ENCODE measurements around the gene RNASE7.

Gene RNASE7

DNA sequence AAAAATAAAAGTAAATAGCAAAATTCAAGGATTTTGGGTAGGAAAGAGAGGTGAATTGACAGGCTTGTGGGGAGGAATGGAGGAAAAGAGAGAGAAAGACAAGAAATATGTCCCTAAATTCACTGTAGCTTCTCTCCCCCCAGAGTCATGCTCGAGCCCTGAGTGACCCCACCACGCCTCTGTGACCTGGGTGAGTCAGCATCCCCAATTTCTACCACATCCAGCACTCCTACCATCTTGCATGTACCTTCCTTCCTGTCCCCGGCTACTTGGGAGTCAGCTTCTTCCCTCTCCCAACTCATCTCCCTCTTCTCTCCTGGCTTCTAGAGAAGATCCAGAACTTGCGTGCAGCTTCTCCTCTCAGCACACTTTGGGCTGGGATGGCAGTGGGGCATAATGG is 46.5 kb downstream of the RNASE7 start:
- Histone ChIP-seq H3K4me2 (ENCODE audit: low read depth, low read length, poor library complexity, severe bottlenecking) (no peak overlapping the region), H3K9me3 (ENCODE audit: insufficient read depth, low read length) (no peaks in the 10 kb centered on the region), H4K20me1 (ENCODE audit: low read depth, low read length) (no peaks in the 10 kb centered on the region), H3K9ac (ENCODE audit: low read length) (no peak overlapping the region), H3F3A (ENCODE audit: insufficient read depth) (no peaks in the 10 kb centered on the region), H3K9me2 (replicated peaks; ENCODE audit: insufficient read depth, low read length) (no peaks in the 10 kb centered on the region), H3K79me2 (ENCODE audit: insufficient read depth, low read length) (no peaks in the 10 kb centered on the region), H2AFZ (ENCODE audit: low read depth, low read length, severe bottlenecking) (no peak overlapping the region), H3K27ac (ENCODE audit: low read depth, low read length) (no peak overlapping the region), H3K36me3 (ENCODE audit: low read length) (no peaks in the 10 kb centered on the region), H3K4me3 (ENCODE audit: insufficient read depth, low read length, poor library complexity, severe bottlenecking) (no peak overlapping the region), H3K27me3 (ENCODE audit: low read length) (no peaks in the 10 kb centered on the region)
- TF ChIP-seq, protein P1, sequence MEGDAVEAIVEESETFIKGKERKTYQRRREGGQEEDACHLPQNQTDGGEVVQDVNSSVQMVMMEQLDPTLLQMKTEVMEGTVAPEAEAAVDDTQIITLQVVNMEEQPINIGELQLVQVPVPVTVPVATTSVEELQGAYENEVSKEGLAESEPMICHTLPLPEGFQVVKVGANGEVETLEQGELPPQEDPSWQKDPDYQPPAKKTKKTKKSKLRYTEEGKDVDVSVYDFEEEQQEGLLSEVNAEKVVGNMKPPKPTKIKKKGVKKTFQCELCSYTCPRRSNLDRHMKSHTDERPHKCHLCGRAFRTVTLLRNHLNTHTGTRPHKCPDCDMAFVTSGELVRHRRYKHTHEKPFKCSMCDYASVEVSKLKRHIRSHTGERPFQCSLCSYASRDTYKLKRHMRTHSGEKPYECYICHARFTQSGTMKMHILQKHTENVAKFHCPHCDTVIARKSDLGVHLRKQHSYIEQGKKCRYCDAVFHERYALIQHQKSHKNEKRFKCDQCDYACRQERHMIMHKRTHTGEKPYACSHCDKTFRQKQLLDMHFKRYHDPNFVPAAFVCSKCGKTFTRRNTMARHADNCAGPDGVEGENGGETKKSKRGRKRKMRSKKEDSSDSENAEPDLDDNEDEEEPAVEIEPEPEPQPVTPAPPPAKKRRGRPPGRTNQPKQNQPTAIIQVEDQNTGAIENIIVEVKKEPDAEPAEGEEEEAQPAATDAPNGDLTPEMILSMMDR (IDR thresholded peaks at IDR 0.05; ENCODE audit: insufficient read depth, low read length, poor library complexity, severe bottlenecking) = no peak
- TF ChIP-seq EZH2phosphoT487 (conservative IDR thresholded peaks at IDR 0.05; ENCODE audit: low read length) = no peak

DNA sequence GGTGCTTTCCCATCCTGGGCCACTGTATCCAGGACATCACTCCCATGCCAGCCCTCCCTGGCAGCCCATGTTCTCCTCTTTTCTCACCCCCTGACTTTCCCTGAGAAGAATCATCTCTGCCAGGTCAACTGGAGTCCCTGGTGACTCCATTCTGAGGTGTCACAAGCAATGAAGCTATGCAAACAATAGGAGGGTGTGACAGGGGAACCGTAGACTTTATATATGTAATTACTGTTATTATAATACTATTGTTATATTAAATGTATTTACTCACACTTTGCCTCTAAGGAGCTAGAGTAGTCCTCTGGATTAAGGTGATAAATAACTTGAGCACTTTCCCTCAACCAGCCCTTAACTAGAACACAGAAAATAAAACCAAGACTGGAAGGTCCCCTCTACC is 47.1 kb downstream of the RNASE7 start:
- no peak overlapping the region for H3K27ac ChIP-seq (ENCODE audit: low read depth, low read length)

DNA sequence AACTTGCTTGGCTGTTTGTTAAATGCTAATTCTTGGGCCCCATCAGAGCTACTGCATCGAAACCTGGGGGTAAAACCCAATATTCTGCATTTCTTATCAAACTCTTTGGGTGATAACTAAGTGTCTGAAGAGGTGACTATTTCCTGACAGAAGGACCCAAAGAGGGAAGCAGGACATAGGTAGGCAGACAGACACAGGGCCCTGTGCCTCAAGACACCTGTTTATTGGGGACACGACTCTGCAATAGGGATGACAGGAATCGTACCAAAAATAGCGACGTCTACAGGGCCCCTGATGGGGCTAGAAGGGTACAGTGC is 47.7 kb downstream of the RNASE7 start:
- H3K36me3 ChIP-seq (ENCODE audit: low read length) = no peaks in the 10 kb centered on the region
- no peaks in the 10 kb centered on the region for H3K27me3 ChIP-seq (ENCODE audit: low read length)
- H3K9ac ChIP-seq (ENCODE audit: low read length) = no peak overlapping the region
- H3F3A ChIP-seq (ENCODE audit: insufficient read depth) = no peaks in the 10 kb centered on the region
- H3K9me2 ChIP-seq (replicated peaks; ENCODE audit: insufficient read depth, low read length) = no peaks in the 10 kb centered on the region
- H3K9me3 ChIP-seq (ENCODE audit: insufficient read depth, low read length) = no peaks in the 10 kb centered on the region
- no peak overlapping the region for H3K4me3 ChIP-seq (ENCODE audit: insufficient read depth, low read length, poor library complexity, severe bottlenecking)
- TF ChIP-seq, protein P1 (IDR thresholded peaks at IDR 0.05; ENCODE audit: insufficient read depth, low read length, poor library complexity, severe bottlenecking) = no peak
- no peak for TF ChIP-seq EZH2phosphoT487 (conservative IDR thresholded peaks at IDR 0.05; ENCODE audit: low read length)
- H3K27ac ChIP-seq (ENCODE audit: low read depth, low read length) = no peak overlapping the region
- H3K4me2 ChIP-seq (ENCODE audit: low read depth, low read length, poor library complexity, severe bottlenecking) = no peak overlapping the region
- no peak overlapping the region for H2AFZ ChIP-seq (ENCODE audit: low read depth, low read length, severe bottlenecking)
- H3K79me2 ChIP-seq (ENCODE audit: insufficient read depth, low read length) = no peaks in the 10 kb centered on the region
- H4K20me1 ChIP-seq (ENCODE audit: low read depth, low read length) = no peaks in the 10 kb centered on the region

More for the DNA sequence above, 47.1 kb downstream of the RNASE7 start:
- H3K9me2 ChIP-seq (replicated peaks; ENCODE audit: insufficient read depth, low read length) = no peaks in the 10 kb centered on the region
- H3K36me3 ChIP-seq (ENCODE audit: low read length) = no peaks in the 10 kb centered on the region
- no peak overlapping the region for H3K4me3 ChIP-seq (ENCODE audit: insufficient read depth, low read length, poor library complexity, severe bottlenecking)
- H4K20me1 ChIP-seq (ENCODE audit: low read depth, low read length) = no peaks in the 10 kb centered on the region
- no peak overlapping the region for H3K9ac ChIP-seq (ENCODE audit: low read length)
- no peaks in the 10 kb centered on the region for H3K27me3 ChIP-seq (ENCODE audit: low read length)
- H3F3A ChIP-seq (ENCODE audit: insufficient read depth) = no peaks in the 10 kb centered on the region
- H3K4me2 ChIP-seq (ENCODE audit: low read depth, low read length, poor library complexity, severe bottlenecking) = no peak overlapping the region
- no peaks in the 10 kb centered on the region for H3K79me2 ChIP-seq (ENCODE audit: insufficient read depth, low read length)
- TF ChIP-seq EZH2phosphoT487 (conservative IDR thresholded peaks at IDR 0.05; ENCODE audit: low read length) = no peak
- TF ChIP-seq, protein P1 (IDR thresholded peaks at IDR 0.05; ENCODE audit: insufficient read depth, low read length, poor library complexity, severe bottlenecking) = no peak
- no peaks in the 10 kb centered on the region for H3K9me3 ChIP-seq (ENCODE audit: insufficient read depth, low read length)
- H2AFZ ChIP-seq (ENCODE audit: low read depth, low read length, severe bottlenecking) = no peak overlapping the region
